HepG2 (cell line): ENCODE measurements around the gene GPT2. TPM values are rescaled to one million over a fixed set of nuclear protein-coding genes. Genes with fewer than 3 reads are reported as not detected.

Experiments
- BCL6 ChIP-seq: IDR thresholded peaks from 2 replicates; pipeline ENCODE4 v1.6.1; 2016; ENCODE audit warnings: missing genetic modification reagents, missing compliant biosample characterization
- CHD4 ChIP-seq: fragments of 200-600 bp; sonication (generic); IDR thresholded peaks from 2 replicates; pipeline ENCODE4 v1.7.0; 2017; ENCODE audit warnings: mild to moderate bottlenecking, low read length, borderline replicate concordance
- DPF2 ChIP-seq: sonication (generic); formaldehyde crosslinking; IDR thresholded peaks from 2 replicates; pipeline ENCODE4 v1.4.0; 2020; ENCODE audit warnings: mild to moderate bottlenecking, low read depth, missing genetic modification reagents, borderline replicate concordance
- HMG20B ChIP-seq: conservative IDR thresholded peaks from 2 replicates; pipeline ENCODE4 v1.6.1; 2016; ENCODE audit warnings: missing genetic modification reagents, missing compliant biosample characterization
- HMGA1 ChIP-seq: sonication (generic); formaldehyde crosslinking; conservative IDR thresholded peaks from 2 replicates; pipeline ENCODE4 v1.4.0; 2020; ENCODE audit warnings: missing genetic modification reagents
- IRX3 ChIP-seq: sonication (generic); formaldehyde crosslinking; IDR thresholded peaks from 2 replicates; pipeline ENCODE4 v1.8.1; 2023; ENCODE audit warnings: mild to moderate bottlenecking, low read depth, missing genetic modification reagents, borderline replicate concordance
- NKX3-1 ChIP-seq: sonication (generic); formaldehyde crosslinking; IDR thresholded peaks from 2 replicates; pipeline ENCODE4 v1.5.0; 2020; ENCODE audit warnings: missing genetic modification reagents
- PLRG1 ChIP-seq: fragments of 450-650 bp; conservative IDR thresholded peaks from 2 replicates; pipeline ENCODE4 v1.6.1; 2016
- SRF ChIP-seq: IDR thresholded peaks from 2 replicates; pipeline ENCODE4 v1.6.1; 2011; ENCODE audit warnings: mild to moderate bottlenecking, low read depth, low read length, moderate library complexity
- ZNF44 ChIP-seq: sonication (generic); formaldehyde crosslinking; IDR thresholded peaks from 2 replicates; pipeline ENCODE4 v1.5.1; 2020; ENCODE audit warnings: mild to moderate bottlenecking, missing genetic modification reagents
- ZNF619 ChIP-seq: sonication (generic); formaldehyde crosslinking; IDR thresholded peaks from 2 replicates; pipeline ENCODE4 v1.4.0; 2020; ENCODE audit warnings: mild to moderate bottlenecking, missing genetic modification reagents
- polyA plus RNA-seq, 8 experiments: library from polyadenylated mRNA; depleted of rRNA in 3 of 8; stranded (reverse) in 7 of 8; unstranded in 1 of 8; fragments of >200 nt; fragmentation: Illumina TruSeq in 4 of 8; extraction: Trizol in 4 of 8; gene quantifications; 2 replicates each; pipeline versions ENCODE4 v1.2.1 to v1.2.3, GENCODE V29; 2011 to 2016; ENCODE audit warnings: low read depth in 4 of 8, missing spikeins in 1 of 8, mixed read lengths in 1 of 8; ENCODE audit not compliant: insufficient read depth in 1 of 8
- total RNA-seq, 5 experiments: library from RNA; depleted of rRNA; stranded (reverse); fragments of >200 nt; fragmentation: Illumina TruSeq; extraction: Trizol; gene quantifications; 2 replicates each; pipeline ENCODE4 v1.2.3, GENCODE V29; 2016; ENCODE audit warnings: low read depth in 1 of 5
- TF ChIP-seq, protein P1 (sequence below): sonication (generic); formaldehyde crosslinking; IDR thresholded peaks from 2 replicates; pipeline ENCODE4 v1.5.0; 2020; ENCODE audit warnings: mild to moderate bottlenecking, missing genetic modification reagents
- TF ChIP-seq, protein P2 (sequence below): sonication (generic); formaldehyde crosslinking; IDR thresholded peaks from 2 replicates; pipeline ENCODE4 v1.8.1; 2023; ENCODE audit warnings: mild to moderate bottlenecking, missing genetic modification reagents
- TF ChIP-seq, protein P3 (sequence below): IDR thresholded peaks from 2 replicates; pipeline ENCODE4 v1.6.1; 2016; ENCODE audit warnings: missing compliant biosample characterization, missing genetic modification reagents, borderline replicate concordance
- TF ChIP-seq, protein P4 (sequence below): sonication (generic); formaldehyde crosslinking; IDR thresholded peaks from 2 replicates; pipeline ENCODE4 v1.5.0; 2020; ENCODE audit warnings: mild to moderate bottlenecking, missing genetic modification reagents, moderate library complexity
- TF ChIP-seq, protein P5 (sequence below): IDR thresholded peaks from 2 replicates; pipeline ENCODE4 v1.4.0; 2020; ENCODE audit warnings: mild to moderate bottlenecking, missing genetic modification reagents

Gene GPT2
- total and polyA plus RNA-seq, 2 of the 13 experiments (the other 11 are each of a cell fraction or from before 2014, with no cell fraction given), result 138 to 267 TPM

DNA sequence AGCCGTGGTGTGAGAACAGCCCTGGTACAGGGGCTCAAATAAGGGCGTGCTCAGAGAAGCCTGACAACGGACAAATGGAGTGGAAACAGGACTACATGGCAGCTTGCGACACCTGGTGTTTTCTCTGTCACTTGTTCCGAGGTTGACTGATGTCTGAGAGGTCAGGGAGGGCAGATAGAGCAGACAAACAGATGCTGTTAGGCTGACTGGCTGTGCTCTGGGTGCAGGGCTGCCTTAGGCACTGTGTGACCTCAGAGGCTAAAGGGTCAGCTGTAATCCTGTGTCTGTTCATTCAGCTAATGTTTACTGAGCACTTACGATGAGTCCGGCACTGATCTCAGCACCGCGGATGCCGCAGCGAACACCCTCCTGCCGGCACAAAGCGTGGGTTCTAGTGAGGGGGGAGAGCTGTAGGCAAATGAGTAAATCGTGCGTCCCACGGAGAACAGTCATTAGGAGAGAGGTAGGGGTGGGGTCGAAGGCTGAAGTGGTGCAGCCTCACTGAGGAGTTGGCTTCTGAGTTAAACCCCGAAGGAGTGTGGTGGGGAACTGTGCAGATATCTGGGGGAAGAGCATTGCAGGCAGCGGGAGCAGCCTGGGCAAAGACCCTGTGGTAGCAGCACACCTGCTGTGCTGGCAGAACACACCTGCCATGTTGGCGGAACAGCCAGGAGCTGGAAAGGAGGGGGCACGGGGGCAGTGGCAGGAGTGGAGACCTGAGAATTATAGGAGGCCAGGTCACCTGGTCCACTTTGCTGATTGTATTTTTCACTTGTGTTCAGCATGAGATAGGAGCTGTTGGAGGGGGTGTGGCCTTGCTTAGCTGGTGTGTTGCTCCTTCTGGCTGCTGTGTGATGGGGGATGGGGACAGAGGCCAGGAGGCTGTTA lies 35.0 kb downstream of the GPT2 start (continued):
- TF ChIP-seq, protein P1, sequence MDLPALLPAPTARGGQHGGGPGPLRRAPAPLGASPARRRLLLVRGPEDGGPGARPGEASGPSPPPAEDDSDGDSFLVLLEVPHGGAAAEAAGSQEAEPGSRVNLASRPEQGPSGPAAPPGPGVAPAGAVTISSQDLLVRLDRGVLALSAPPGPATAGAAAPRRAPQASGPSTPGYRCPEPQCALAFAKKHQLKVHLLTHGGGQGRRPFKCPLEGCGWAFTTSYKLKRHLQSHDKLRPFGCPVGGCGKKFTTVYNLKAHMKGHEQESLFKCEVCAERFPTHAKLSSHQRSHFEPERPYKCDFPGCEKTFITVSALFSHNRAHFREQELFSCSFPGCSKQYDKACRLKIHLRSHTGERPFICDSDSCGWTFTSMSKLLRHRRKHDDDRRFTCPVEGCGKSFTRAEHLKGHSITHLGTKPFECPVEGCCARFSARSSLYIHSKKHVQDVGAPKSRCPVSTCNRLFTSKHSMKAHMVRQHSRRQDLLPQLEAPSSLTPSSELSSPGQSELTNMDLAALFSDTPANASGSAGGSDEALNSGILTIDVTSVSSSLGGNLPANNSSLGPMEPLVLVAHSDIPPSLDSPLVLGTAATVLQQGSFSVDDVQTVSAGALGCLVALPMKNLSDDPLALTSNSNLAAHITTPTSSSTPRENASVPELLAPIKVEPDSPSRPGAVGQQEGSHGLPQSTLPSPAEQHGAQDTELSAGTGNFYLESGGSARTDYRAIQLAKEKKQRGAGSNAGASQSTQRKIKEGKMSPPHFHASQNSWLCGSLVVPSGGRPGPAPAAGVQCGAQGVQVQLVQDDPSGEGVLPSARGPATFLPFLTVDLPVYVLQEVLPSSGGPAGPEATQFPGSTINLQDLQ (CRISPR knock-in tag), result no peak
- TF ChIP-seq, protein P2, sequence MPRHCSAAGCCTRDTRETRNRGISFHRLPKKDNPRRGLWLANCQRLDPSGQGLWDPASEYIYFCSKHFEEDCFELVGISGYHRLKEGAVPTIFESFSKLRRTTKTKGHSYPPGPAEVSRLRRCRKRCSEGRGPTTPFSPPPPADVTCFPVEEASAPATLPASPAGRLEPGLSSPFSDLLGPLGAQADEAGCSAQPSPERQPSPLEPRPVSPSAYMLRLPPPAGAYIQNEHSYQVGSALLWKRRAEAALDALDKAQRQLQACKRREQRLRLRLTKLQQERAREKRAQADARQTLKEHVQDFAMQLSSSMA, result 0 out of 2 replicates have a peak, but pooled peaks have one; percentile 32
- TF ChIP-seq, protein P3, sequence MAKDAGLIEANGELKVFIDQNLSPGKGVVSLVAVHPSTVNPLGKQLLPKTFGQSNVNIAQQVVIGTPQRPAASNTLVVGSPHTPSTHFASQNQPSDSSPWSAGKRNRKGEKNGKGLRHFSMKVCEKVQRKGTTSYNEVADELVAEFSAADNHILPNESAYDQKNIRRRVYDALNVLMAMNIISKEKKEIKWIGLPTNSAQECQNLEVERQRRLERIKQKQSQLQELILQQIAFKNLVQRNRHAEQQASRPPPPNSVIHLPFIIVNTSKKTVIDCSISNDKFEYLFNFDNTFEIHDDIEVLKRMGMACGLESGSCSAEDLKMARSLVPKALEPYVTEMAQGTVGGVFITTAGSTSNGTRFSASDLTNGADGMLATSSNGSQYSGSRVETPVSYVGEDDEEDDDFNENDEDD (CRISPR knock-in tag), result peak; percentile 49; the same call in 1 of the 2 replicates
- TF ChIP-seq BCL6 (CRISPR knock-in tag), result peak; percentile 87
- TF ChIP-seq PLRG1, result no peak
- no peak for TF ChIP-seq HMGA1 (CRISPR knock-in tag)
- peak; percentile 61 for TF ChIP-seq DPF2 (CRISPR knock-in tag)
- TF ChIP-seq IRX3 (CRISPR knock-in tag), result 0 out of 2 replicates have a peak, but pooled peaks have one; percentile 33
- TF ChIP-seq SRF, result 0 out of 2 replicates have a peak, but pooled peaks have one; percentile 42
- TF ChIP-seq, protein P4, sequence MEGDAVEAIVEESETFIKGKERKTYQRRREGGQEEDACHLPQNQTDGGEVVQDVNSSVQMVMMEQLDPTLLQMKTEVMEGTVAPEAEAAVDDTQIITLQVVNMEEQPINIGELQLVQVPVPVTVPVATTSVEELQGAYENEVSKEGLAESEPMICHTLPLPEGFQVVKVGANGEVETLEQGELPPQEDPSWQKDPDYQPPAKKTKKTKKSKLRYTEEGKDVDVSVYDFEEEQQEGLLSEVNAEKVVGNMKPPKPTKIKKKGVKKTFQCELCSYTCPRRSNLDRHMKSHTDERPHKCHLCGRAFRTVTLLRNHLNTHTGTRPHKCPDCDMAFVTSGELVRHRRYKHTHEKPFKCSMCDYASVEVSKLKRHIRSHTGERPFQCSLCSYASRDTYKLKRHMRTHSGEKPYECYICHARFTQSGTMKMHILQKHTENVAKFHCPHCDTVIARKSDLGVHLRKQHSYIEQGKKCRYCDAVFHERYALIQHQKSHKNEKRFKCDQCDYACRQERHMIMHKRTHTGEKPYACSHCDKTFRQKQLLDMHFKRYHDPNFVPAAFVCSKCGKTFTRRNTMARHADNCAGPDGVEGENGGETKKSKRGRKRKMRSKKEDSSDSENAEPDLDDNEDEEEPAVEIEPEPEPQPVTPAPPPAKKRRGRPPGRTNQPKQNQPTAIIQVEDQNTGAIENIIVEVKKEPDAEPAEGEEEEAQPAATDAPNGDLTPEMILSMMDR (CRISPR knock-in tag), result peak; percentile 96
- TF ChIP-seq NKX3-1, result no peak
- TF ChIP-seq ZNF44 (CRISPR knock-in tag), result no peak
- TF ChIP-seq, protein P5, sequence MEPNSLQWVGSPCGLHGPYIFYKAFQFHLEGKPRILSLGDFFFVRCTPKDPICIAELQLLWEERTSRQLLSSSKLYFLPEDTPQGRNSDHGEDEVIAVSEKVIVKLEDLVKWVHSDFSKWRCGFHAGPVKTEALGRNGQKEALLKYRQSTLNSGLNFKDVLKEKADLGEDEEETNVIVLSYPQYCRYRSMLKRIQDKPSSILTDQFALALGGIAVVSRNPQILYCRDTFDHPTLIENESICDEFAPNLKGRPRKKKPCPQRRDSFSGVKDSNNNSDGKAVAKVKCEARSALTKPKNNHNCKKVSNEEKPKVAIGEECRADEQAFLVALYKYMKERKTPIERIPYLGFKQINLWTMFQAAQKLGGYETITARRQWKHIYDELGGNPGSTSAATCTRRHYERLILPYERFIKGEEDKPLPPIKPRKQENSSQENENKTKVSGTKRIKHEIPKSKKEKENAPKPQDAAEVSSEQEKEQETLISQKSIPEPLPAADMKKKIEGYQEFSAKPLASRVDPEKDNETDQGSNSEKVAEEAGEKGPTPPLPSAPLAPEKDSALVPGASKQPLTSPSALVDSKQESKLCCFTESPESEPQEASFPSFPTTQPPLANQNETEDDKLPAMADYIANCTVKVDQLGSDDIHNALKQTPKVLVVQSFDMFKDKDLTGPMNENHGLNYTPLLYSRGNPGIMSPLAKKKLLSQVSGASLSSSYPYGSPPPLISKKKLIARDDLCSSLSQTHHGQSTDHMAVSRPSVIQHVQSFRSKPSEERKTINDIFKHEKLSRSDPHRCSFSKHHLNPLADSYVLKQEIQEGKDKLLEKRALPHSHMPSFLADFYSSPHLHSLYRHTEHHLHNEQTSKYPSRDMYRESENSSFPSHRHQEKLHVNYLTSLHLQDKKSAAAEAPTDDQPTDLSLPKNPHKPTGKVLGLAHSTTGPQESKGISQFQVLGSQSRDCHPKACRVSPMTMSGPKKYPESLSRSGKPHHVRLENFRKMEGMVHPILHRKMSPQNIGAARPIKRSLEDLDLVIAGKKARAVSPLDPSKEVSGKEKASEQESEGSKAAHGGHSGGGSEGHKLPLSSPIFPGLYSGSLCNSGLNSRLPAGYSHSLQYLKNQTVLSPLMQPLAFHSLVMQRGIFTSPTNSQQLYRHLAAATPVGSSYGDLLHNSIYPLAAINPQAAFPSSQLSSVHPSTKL, result peak; percentile 86
- TF ChIP-seq HMG20B (CRISPR knock-in tag), result peak; percentile 92
- TF ChIP-seq CHD4, result peak; percentile 59; the same call in 1 of the 2 replicates
- peak; percentile 84; the same call in 1 of the 2 replicates for TF ChIP-seq ZNF619 (CRISPR knock-in tag)
